ENCODE data around the gene IL1R1.

The IL1R1 gene

DNA sequence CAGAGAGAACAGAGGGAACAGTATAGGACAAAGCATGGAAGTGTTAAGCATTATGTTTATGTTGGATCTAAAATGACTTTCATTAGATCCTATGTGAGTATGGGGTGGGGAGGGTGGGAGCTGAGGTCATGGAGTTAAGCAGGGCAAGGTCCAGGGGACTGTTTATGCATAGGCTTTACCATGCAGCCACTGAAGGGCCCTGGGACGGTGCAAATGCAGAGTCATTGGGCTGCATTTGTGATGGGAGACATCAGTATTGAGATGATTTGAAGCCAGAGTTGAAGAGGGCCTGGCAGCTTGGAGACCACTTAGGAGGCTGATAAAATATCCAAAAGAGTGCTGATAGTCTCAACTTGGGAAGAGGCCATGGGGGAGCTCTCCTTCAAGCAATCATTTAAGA lies 66.9 kb downstream of the IL1R1 start:
- no peak for DNase-seq

DNA sequence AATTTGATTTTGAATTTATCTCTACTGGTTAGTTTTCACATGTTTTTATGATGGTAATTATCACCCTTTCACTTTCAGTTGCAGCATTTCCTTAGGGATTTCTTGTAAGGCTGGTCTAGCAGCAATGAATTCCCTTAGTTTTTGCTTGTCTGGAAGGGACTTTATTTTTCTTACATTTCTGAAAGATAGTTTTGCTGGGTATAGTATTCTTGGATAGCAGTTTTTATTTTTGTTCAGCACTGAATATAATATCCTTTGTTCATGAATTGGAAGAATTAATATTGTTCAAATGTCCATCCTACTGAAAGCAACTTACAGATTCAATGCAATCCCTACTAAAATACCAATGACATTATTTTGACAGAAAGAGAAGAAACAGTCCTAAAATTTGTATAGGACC lies 74.5 kb downstream of the IL1R1 start:
- no peak for DNase-seq

DNA sequence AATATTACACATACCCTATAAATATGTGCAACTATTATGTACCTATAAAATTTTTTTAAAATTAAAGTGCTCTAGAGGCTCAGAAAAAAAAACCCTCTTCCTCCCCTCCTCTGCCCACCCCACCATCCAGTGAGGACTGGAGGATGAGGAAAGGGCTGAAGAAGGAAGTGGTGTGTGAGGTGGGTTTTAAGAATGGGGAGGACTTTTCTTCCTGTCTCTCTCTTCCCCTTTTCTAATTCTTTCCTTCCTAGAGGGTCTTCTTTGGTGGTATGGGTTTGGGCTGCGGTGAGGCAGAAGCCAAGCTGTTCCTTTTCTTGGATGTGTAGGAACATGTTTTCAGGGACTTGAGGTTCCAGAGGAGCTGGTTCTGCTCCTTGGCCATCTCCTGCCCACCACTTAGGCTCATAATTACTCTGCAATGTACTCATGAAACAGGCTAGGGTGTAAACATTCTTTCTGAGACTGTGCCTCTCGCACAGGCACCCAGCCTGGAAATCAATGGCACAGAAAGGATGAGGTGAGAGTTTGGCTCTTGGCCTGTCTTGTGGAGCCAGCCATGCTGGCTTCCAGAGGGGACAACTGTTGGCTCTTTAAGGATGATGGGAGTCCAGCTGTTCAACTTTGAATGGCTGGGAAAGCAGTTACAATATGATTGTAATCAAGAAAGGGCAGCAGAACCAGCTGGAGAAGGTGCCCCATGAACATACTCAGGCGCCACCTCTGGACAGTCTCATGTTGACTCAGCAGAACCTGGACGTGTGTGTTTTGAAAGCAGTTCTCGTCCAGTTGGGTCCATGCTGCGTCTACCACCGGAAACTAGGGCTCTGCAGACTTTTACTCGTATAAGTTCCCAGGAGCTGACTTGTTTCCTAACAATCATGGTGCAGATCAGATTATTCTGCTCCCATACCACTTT lies 82.5 kb downstream of the IL1R1 start:
- DNase-seq, result no peak

DNA sequence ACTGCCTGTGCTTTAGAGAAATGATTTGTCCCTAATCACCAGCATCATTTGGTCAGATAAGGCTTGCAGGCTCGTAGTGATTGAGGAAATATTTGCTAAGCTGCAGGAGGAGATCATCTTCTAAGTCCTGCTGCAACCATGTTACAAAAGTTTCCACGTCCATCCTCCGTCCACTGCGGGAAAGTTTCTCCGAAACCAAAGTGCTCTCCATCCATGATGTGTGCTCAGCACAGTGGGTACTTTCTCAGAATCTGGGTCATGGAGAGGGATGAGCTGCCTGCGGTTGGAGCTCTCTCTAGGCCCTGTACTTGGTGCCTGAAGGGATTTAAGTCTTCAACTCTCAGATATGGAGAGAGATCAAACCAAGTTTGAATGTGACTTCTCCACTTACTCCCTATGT lies 83.6 kb downstream of the IL1R1 start:
- DNase-seq, result no peak

DNA sequence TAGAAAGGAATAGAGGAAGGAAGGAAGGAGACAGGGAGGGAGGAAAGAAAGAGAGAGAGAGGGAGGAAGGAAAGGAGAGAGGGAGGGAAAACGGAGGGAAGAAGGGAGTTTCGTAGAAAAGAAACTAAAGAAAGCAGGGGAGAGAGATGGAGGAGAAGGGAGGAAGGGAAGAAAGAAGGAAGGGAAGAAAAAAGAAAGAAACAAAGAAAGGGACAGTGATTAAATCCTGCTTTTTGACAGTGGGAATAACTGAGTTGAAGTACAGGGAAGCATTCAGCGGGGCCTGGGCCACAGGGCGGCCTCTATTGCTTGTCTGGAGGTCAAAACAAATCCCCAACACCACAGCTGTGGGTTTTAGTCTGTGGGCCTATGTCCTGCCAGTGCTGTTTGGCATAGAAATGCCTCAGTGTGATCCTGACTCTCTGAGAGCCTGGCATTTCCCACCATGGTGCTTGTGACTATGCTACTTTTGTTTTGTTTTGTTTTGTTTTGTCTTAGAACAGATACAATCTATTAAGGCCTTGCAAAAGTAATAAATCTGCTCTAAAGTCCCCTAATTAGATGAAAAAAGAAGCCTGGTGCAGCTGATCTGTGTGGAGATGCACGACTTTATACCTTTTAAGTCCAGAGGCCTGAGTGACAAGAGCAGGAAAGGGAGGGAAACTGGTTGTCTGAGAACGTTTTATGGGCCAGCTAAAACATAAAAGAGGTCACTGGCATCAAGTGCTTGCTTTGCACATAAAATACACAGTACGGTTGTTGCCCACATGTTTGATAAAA lies 84.3 kb downstream of the IL1R1 start:
- DNase-seq, result no peak

DNA sequence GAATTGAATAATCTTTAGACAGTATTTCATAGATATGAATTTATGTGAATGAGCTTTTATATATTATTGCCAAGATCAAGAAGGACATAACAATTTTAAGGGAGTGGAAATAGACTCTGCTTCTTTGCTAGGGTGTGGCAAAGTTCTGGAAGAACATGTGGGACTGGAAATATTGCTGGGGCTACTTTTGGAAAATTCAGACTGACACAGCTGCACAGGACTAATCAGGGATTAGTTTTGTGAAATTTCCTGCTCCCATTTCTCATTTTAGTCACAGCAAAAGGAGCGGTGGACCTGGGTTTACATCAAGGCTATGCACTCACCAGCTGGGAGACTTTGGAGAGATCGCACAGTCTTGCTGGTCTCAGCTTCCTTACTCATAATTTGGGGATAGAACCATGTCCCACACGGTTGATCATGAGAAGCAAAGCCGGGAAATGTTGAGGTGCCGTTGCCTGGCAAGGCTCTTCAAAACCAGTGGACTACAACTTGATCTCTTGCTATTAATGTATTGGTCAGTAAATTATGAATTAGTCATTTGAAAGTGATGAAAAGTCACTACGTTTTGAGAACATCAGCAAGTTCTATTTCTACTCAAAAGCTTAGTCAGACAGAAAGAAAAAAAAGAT lies 86.7 kb downstream of the IL1R1 start:
- no peak for DNase-seq
